GM19328 (cell line): Measurements from ENCODE around the gene PDE9A.

Experiments
- ATAC-seq: cut with Tn5 transposase; IDR thresholded peaks from one replicate; pipeline ENCODE4 v1.9.1; 2021; ENCODE audit warnings: mild to moderate bottlenecking, moderate library complexity; ENCODE audit not compliant: unreplicated experiment

PDE9A gene

GRCh38 chr21:42684109-42684916, 30.9 kb downstream of the PDE9A start:
- ATAC-seq = no peak

- ATAC-seq = no peak
Observed at GRCh38 chr21:42685036-42685435, 31.6 kb downstream of the PDE9A start.

GRCh38 chr21:42685954-42686500, 32.6 kb downstream of the PDE9A start:
- no peak for ATAC-seq

GRCh38 chr21:42687796-42688195, 34.4 kb downstream of the PDE9A start:
- ATAC-seq = no peak

GRCh38 chr21:42688226-42688840, 34.9 kb downstream of the PDE9A start:
- ATAC-seq = no peak

GRCh38 chr21:42688841-42689371, 35.5 kb downstream of the PDE9A start:
- ATAC-seq = no peak

GRCh38 chr21:42690586-42690985, 37.2 kb downstream of the PDE9A start:
- ATAC-seq = no peak

- no peak for ATAC-seq
Observed at GRCh38 chr21:42691901-42692559, 38.6 kb downstream of the PDE9A start.

GRCh38 chr21:42692688-42693087, 39.3 kb downstream of the PDE9A start:
- no peak for ATAC-seq

GRCh38 chr21:42694751-42695696, 41.6 kb downstream of the PDE9A start:
- no peak for ATAC-seq

GRCh38 chr21:42695697-42696380, 42.4 kb downstream of the PDE9A start:
- no peak for ATAC-seq

- ATAC-seq = no peak
Observed at GRCh38 chr21:42696501-42697040, 43.1 kb downstream of the PDE9A start.

- no peak for ATAC-seq
Observed at GRCh38 chr21:42698733-42699132, 45.3 kb downstream of the PDE9A start.

GRCh38 chr21:42699196-42699595, 45.8 kb downstream of the PDE9A start:
- ATAC-seq = no peak

- ATAC-seq = no peak
Observed at GRCh38 chr21:42701706-42702456, 48.5 kb downstream of the PDE9A start.

- no peak for ATAC-seq
Observed at GRCh38 chr21:42702720-42703119, 49.3 kb downstream of the PDE9A start.

GRCh38 chr21:42703136-42703908, 49.9 kb downstream of the PDE9A start:
- no peak for ATAC-seq

- ATAC-seq = no peak
Observed at GRCh38 chr21:42703965-42704364, 50.5 kb downstream of the PDE9A start.
